HG03521 (cell line): Measurements from ENCODE around the gene EPB41L2.
A peak's percentile ranks its signal among the peaks of the same experiment; 100 is the strongest.

Experiments used
- ATAC-seq: cut with Tn5 transposase; IDR thresholded peaks from one replicate; pipeline ENCODE4 v1.9.1; 2021; ENCODE audit warnings: mild to moderate bottlenecking, moderate library complexity; ENCODE audit not compliant: unreplicated experiment

EPB41L2 gene

DNA sequence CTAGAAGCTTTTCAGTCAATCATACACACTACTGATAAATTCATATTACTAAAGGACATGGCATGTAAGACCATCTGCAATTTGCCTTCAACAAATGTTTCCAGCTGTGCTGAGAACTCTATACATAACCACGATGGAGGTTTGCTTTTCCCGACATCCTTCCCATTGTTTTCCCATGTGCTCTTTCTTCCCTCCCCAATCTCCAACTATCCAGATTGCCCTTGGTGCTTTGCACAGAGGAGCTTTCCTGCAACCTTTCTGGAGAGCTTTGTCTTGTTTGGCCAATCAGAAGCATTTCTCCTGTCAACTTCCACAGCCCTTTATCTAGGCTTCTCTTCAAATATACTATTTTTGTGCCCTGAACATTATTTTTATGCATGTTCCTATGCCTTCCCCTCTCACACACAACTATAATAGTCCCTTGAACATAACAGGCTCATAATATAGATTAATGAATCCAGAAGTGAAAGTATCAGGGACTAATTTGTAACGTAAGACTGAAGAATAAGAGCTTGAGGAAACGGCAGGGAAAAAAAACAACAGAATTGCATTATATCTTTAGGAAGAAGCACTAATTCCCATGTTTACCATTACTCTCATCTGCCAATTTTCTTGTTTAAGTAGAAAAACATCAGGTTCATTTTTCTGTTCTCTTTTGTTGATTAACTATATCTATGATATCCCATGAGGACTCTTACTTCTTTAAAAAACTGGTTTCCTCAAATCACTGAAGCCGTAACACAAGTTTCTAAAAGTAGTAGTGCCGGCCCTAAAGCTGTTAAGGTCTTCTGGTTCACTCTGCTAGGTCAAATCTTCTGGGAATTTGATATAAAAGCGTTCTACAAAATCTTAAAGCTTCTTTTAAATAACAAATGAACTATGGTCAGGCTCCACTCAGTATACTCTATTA is 215.8 kb downstream of the EPB41L2 start:
- ATAC-seq = no peak

DNA sequence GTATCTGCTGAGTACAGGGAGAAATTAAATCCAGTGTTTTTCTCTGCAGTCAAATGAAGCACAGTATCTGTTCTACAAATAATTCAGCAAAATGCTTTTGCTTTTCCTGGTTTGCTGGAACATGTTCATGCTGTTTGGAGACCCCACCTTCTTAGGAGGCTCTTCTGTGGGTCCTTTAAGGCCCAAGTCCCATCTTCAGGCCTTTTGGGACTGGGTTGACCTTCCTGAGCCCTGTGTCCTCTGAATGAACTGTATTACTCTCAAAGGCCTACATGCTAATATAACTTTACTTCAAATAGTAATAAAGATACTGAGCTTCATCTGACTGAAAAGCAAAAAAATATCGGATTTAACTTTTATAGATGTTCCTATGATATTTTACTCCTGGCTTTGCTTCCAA is 216.5 kb downstream of the EPB41L2 start:
- no peak for ATAC-seq

DNA sequence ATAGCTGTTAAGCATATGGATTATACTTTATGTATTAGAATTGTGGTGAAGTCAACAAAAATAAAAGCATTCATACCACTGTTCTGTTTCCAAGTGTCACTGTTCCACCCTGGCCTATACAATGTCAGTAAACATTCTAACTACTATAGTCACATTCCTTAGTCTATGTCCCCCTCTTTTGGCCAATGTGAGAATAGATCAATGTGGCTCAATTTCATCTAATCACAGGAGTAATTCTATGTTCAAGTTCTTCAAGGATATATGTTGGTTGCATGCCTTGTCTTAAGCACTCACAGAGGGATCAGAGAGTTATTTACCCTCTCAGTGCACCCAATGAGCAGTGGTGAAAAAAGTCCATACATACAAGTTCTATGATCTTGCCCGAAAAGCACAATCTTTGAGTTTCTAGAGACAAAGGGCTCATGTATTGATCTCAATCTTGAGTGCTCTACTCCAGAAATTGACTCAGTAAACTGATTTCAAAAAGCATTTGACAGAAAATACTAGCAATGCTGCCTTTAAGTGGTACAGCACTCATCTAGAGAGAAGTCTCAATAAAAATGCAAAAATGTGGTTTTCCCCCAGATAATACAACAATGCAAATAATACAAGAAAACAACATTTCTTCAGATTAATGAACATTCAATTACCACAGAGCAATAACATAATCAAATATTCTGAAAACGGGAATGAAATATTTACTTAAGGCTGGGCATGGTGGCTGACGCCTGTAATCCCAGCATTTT is 219.3 kb downstream of the EPB41L2 start:
- peak; percentile 75 for ATAC-seq

DNA sequence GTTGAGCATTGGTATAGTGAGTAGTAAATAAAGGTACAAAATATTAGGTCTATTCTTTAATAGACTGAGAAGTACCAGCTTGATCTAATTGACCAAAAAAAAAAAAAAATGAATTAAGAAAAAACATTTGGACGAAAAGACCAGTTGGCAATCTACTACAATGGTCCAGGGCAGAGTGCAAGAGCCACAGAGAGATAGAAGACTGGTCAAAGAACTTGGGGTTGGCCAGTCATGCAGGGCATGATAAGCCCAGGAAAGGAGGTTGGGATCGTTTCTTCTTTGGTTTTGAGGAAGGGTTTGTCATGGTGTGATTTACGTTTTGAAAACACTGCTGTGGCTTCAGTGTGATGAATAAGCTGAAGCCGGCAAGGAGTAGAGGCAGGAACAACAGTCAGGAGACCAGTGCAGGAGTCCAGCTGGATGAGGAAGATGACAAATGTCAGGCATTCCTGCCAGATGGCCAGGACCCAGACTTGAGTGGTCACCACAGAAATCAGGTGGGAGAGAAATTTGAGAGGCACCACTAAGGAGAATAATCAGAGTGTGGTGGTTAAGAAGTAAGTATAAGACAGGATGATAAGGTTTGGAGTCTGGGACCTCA is 221.8 kb downstream of the EPB41L2 start:
- ATAC-seq = no peak

DNA sequence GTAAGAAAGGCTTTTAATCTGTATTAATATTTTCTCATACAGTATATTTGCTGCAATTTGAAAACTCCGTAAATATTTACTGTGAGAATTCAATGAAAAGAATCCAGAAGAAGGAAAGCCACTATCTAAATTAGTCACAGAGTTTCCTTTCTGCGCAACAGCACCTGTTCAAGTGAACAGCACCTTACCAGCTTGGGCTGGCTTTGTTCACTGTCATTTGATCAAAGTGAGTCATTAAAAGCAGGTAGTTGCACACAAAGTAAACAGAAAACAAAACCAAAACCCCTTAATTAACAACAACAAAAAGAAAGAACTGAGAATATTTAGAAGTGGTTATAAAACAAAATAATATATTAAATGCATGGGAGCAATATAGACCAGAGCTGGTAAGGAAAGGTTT is 223.0 kb downstream of the EPB41L2 start:
- no peak for ATAC-seq

DNA sequence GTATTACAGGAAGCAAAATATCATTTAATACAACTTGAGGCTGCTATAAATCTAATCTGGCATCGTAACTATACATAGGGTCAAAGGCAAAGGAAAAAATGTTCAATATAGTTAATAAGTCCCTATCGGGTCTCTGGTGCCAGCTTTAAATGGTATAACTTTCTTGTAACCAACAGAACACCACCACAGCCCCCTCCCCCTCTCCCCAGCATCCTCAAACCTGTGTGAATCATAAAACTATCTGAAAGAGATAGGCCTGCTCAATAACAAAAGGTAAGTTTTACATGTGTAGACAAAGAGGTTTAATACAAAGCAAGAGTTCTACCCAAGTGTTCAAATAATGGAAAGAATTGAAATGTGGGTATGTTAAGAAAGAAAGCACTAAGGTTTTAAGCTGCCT is 223.7 kb downstream of the EPB41L2 start:
- ATAC-seq = no peak

DNA sequence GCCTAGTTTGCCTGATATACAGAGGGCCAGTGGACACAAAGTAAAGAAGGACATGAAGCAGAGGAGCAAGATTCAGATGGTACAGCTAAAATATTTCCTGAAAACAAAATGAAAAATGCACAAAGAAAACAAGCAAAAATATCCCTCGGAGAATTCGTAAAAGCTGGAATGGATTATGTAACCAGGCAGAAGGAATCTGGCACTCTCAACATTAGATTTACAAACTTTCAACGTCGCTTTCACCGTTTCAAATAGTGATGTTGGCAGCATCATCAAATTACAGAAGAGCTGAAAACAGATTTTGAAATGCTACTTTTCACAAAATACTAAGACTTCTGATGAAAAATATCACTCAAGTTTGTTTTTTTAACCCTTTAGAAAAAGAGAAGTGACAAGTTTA is 224.1 kb downstream of the EPB41L2 start:
- no peak for ATAC-seq

DNA sequence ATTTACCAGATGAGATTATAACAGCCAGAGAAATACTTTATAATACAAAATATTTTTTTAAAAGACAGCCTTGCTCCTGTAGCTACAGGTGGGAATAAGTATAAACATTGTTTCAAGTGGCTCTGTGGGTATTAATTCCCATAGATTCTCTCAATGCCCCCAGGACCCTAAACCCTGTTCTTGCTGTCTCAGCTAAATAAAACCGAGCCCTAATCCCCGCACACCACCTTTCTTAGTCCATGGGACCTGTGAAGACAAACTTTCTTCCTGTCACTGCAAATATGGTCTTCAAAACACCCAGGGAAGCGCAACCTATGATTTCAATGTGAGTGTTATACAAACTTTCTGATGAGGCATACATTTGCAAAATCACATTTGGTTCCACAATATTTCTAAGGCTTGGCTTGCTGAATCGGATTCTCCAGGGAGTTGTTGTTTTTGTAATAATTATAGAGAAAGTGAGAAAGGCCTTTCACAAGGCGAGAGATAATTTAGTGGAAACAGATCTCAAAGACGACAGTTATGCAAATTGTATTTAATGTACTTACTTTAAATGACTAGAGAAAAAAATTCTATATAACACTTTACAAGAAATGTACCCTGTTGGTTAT is 224.7 kb downstream of the EPB41L2 start:
- no peak for ATAC-seq

DNA sequence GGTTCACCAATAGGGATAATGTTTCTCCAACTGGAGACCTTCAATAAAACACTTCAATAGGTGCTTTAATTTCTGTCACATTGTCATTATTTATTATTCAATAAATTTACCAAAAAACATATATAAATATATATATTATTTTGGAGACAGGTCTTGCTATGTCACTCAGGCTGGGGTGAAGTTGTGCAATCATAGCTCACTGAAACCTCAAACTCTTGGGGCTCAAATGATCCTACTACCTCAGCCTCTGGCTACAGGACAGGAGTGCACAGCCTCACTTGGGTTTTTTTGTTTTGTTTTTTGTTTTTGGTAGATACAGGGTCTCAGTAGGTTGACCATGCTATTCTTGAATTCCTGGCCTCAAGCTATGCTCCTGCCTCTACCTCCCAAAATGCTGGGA is 226.0 kb downstream of the EPB41L2 start:
- no peak for ATAC-seq

DNA sequence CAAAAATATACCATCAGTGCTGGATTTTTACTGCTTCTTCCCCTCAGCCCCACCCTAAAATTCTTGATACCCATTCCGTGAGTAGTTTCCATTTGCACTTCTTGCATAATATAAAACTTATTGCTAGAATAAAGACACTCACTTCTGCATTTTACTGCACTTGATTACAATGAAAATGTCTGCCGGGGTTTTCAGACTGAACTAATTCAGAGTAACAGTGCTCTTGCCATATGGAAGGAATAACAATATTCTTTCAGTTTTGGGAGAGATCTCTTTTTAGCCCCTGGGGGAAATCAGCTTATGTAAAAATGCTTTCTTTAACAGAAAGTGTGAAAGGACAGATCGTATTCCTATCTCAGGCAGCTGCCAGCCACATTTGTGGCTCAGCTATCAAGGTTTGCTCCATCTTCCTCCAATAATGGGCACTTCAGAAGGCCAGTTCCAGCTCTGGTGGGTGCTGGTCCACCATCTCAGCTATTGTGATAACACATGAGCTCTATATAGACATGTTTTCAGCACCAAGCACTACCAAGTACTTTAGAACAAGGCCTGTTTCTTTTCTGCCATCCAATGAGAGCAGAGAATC is 226.9 kb downstream of the EPB41L2 start:
- ATAC-seq = no peak

DNA sequence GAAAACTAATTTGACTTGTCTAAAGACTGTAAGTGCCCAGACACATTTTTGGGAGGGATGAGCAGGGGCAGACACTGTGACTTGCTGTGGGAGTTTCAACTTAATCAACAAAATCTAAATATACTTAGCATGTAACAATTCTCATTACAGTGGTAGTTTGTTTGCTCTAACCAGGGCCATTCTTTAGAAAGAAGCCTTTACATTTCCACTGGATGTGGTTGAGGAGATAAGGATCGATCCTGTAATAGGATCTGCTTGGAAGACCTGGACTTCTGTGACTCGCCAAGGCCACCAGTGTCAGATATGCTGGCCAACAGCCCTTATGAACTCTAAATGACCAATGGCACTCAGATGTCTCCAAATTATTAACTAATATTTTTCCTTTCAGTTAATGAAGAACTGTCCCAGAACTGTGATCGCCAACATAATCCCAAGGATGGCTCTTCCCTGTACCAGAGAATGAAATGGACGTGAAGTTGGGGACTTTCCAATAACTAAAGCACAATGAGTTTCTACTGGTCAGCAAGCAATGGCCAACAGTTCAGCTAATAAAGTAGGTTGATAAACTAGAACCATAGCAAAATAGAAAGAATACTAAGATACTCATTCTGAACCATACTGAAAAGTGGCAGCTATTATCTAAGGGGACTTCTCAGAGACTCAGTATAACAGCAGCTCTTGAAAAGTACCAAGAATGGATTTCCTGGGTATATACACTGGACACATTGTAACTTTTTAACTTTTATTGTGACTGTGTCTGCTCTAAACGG is 228.4 kb downstream of the EPB41L2 start:
- ATAC-seq = no peak

DNA sequence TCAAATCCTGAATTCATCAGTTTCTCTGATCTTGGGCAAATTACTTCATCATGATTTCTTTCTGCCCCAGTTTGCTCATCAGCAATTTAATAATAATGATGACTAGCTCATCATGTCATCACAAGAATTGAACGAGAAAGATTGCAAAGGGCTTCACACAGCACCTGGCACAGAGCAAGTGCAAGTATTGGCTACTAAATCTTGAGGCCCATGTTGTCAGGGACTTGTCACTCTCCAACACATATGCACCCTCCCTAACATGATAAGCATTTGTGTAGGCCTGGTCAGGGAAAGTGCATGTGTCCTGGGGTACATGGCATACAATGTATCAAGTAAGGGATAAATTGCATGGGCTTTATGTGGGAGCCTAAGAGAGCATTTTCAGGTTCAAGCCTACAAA is 229.5 kb downstream of the EPB41L2 start:
- ATAC-seq = no peak

DNA sequence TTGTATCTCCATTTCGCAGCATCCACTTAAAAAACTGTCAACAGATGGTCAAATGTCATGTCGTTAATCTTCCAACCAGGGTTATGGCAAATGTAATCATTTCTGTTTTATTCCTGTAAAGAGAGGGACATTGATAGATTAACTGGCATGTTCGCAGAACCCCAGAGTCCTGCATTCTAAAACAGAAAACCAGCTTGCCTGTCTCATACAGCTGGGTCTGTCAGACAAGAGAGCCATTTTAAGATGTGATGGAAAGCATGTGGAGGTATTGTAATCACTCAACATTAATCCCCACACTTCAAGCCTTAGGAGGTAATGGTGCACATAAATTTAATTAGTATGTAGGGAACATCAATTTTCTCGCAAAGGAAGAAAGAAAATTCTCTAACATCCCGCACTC is 231.4 kb downstream of the EPB41L2 start:
- no peak for ATAC-seq

DNA sequence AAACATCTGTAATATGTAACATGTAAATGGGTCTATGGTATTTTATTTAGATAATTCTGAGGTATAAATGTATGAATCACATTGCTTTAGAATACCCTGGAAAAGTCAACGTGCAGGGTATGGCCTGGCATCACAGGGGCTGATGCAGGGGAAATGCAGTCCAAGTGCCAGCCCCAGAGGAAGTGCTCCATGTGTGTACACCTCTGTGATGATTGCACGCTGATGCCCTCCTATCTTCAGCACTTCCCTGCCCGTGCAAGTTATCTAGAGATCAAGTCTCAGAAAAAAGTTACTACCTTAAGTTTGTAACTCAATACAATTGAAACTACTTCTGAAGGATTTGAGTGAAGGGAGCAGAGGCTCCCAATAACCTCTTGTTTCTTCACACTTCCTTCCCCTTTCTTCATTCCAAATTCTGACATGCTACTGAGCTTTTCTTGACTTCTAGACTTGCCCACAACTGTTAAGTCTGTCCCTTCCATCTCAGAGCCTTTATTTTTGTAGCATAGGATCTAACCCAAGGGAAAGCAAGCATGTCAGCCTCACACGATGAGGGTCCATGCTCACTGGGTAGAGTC is 233.6 kb downstream of the EPB41L2 start:
- no peak for ATAC-seq

DNA sequence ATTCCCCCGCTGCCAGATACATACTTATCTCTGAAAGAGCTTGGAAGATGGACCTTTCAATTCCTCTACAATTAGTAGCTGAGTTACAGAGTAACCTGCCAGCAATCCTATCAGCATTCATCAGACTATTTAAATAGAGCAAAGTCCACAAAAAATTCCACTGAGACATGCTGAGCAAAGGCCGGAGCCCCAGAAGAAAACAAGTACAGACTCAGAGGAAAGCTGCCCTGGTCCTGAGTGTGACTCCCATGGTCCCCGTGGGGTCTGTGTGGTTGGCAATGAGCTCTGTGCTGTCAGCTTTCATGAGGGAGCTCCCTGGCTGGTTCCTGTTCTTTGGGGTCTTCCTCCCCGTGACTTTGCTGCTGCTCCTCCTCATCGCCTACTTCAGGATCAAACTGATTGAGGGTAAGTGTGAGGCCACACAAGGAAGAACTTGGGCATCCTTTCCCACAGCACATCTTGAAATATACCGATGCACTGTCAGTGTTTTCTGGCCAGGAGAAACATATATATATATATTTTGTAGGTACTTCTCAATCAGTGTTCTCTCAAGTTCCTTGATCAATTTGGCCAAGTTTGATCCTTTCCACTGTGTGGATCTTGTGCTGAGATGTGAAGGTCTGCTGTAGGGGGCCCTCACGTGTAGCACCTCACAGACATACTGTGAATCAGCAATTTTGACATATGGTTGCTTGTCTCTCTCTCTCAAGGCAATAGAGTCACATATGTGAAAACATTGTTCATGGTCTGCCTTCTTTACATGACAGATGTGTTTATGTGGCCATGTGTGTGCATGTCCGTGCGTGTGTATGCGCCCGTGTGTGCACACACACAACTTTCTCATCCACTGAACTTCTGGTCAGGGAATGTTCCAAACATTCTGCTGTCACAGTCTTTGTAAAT is 235.5 kb downstream of the EPB41L2 start, which contains the start of gene SMLR1:
Gene SMLR1, plus strand, starts transcription at position 160 of the 903 bp plus-strand sequence. Its CDS starts 8 bp downstream, at position 168.
- no peak for ATAC-seq

DNA sequence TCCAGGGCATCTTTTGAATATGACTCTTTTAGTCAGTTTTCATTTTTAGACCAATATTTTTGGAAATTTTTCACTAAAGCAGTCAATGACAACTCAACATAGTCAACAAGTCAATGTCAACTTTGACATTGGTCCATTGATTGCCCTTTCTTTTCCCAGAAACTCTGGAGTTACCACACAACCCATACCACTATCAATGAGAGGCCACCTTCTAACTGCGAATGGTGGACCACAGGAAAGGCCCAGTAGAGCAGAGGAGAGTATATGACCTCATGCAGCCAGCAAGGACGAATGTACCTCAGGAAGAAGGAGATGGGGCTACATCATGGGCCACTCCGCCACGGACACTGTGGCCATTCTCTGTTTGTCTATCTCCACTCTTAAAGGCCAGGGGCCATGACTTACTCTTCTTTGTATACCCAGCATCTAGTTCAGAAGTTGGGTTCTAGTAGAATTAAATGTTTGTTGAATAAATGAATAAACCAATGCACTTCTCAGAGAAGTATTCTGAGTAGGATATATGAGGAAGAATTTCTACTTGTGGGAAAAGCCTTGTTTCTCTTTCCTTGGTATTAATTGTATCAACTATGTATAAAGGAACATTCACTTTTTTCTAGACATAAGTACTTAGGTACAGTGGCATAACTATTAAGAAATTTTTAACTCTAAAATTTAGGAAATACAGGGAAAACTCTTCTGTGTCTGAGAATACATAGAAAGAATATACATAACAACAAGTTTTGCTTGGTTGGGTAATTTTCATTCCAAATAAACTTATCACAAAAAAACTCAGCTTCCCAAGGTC is 236.4 kb downstream of the EPB41L2 start:
- no peak for ATAC-seq

DNA sequence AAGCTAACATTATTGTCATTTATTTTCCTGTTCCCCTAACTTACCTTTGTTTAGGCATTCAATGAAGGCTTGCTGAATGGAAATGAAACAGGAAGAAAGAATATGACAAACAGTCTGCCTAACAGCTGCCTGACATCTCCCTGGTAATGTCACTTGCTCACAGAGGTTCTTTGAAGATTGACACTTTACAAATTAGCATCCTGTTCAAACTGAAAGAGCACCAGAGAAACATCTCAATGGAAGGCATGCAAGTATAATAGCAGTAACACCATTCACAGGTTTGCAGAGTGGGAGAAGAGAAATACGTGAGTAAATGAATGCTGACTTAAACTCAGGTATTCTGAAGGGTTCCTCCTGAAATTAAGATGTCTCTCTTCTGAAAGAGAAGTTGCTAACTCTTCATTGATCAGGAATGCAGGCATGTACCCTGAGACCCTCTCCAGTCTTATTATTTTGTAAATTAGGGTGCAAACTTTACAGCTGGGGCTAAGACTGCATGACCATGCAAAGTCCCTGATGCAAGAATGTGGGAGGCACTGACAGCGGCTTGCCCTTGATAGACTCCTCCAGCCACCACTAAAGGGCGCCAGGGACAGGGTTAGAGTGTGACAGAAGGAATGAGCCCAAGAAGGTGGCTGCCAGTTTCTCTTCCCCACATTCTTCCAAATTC is 237.1 kb downstream of the EPB41L2 start:
- ATAC-seq = no peak
